Loucy (cell line): Measurements from ENCODE around the gene IER2.

Experiments used
- H2AFZ ChIP-seq: fragments of 200-600 bp; sonication (generic); 2 replicates; pipeline ENCODE4 v1.6.0; 2016; ENCODE audit warnings: antibody characterized with exemption, mild to moderate bottlenecking, low read length, moderate library complexity
- H3F3A ChIP-seq: fragments of 200-600 bp; 2 replicates; pipeline ENCODE4 v1.6.0; 2016; ENCODE audit warnings: antibody characterized with exemption, low read depth, mild to moderate bottlenecking
- H3K27me3 ChIP-seq: fragments of 200-600 bp; sonication (generic); 2 replicates; pipeline ENCODE4 v1.6.1; 2014; ENCODE audit warnings: low read length, mild to moderate bottlenecking; ENCODE audit not compliant: insufficient read depth, poor library complexity, severe bottlenecking
- H3K36me3 ChIP-seq: fragments of 200-600 bp; sonication (generic); 2 replicates; pipeline ENCODE4 v1.6.1; 2016; ENCODE audit warnings: low read length; ENCODE audit not compliant: insufficient read depth
- H3K4me1 ChIP-seq: fragments of 200-600 bp; sonication (generic); 2 replicates; pipeline ENCODE4 v1.5.1; 2014; ENCODE audit warnings: low read length, mild to moderate bottlenecking; ENCODE audit not compliant: insufficient read depth, poor library complexity, severe bottlenecking
- H3K4me2 ChIP-seq: fragments of 200-600 bp; sonication (generic); 2 replicates; pipeline ENCODE4 v1.6.0; 2014; ENCODE audit warnings: antibody characterized with exemption, low read length, low read depth, mild to moderate bottlenecking; ENCODE audit not compliant: poor library complexity, severe bottlenecking
- H3K4me3 ChIP-seq: fragments of 200-600 bp; sonication (generic); 2 replicates; pipeline ENCODE4 v1.5.1; 2014; ENCODE audit warnings: low read length, mild to moderate bottlenecking, mixed read lengths; ENCODE audit not compliant: poor library complexity, severe bottlenecking
- H3K79me2 ChIP-seq: fragments of 200-600 bp; sonication (generic); 2 replicates; pipeline ENCODE4 v1.6.1; 2014; ENCODE audit warnings: low read length; ENCODE audit not compliant: insufficient read depth
- H3K9ac ChIP-seq: fragments of 200-600 bp; sonication (generic); 2 replicates; pipeline ENCODE4 v1.6.0; 2014; ENCODE audit warnings: mild to moderate bottlenecking, low read depth, low read length, moderate library complexity; ENCODE audit not compliant: poor library complexity, severe bottlenecking
- H3K9me2 ChIP-seq: fragments of 200-600 bp; sonication (generic); replicated peaks from 2 replicates; pipeline ENCODE4 v1.6.1; 2016; ENCODE audit warnings: low read depth, low read length, mixed read lengths
- H3K9me3 ChIP-seq: fragments of 200-600 bp; sonication (generic); 2 replicates; pipeline ENCODE4 v1.6.1; 2014; ENCODE audit warnings: mild to moderate bottlenecking, antibody characterized with exemption, low read length, low read depth; ENCODE audit not compliant: insufficient read depth
- H4K20me1 ChIP-seq: fragments of 200-600 bp; sonication (generic); 2 replicates; pipeline ENCODE4 v1.6.0; 2014; ENCODE audit warnings: antibody characterized with exemption, low read length, mild to moderate bottlenecking; ENCODE audit not compliant: insufficient read depth, poor library complexity, severe bottlenecking
- CTCF ChIP-seq: fragments of 200-600 bp; sonication (generic); conservative IDR thresholded peaks from 2 replicates; pipeline ENCODE4 v1.5.1; 2014; ENCODE audit warnings: mild to moderate bottlenecking, antibody characterized with exemption, low read length
- EZH2phosphoT487 ChIP-seq: fragments of 200-600 bp; IDR thresholded peaks from 2 replicates; pipeline ENCODE4 v1.6.1; 2018; ENCODE audit warnings: antibody characterized with exemption, mild to moderate bottlenecking, moderate library complexity, borderline replicate concordance

IER2 gene

GRCh38 chr19:13118424-13119193 lies 31.6 kb upstream of the IER2 start:
- H3K79me2 ChIP-seq = peaks cover 80% of the 10 kb centered on the region
- H3K9me2 ChIP-seq = no peaks in the 10 kb centered on the region
- H4K20me1 ChIP-seq = peaks cover 57% of the 10 kb centered on the region
- H3K27me3 ChIP-seq = no peaks in the 10 kb centered on the region
- H3K4me2 ChIP-seq = peak overlapping the region; percentile 100
- peaks cover 51% of the 10 kb centered on the region for H3K4me1 ChIP-seq
- H3K9ac ChIP-seq = peak overlapping the region; percentile 98
- TF ChIP-seq CTCF (no peak), EZH2phosphoT487 (no peak)
- no peak overlapping the region for H2AFZ ChIP-seq
- H3K9me3 ChIP-seq = no peaks in the 10 kb centered on the region
- no peaks in the 10 kb centered on the region for H3F3A ChIP-seq
- H3K4me3 ChIP-seq = peak overlapping the region; percentile 99
- no peaks in the 10 kb centered on the region for H3K36me3 ChIP-seq

- Histone ChIP-seq H3K9me3 (no peaks in the 10 kb centered on the region), H3K9me2 (no peaks in the 10 kb centered on the region), H3K4me2 (peak overlapping the region; percentile 100), H3K36me3 (no peaks in the 10 kb centered on the region), H4K20me1 (peaks cover 65% of the 10 kb centered on the region), H3F3A (no peaks in the 10 kb centered on the region), H2AFZ (no peak overlapping the region), H3K4me1 (peaks cover 51% of the 10 kb centered on the region), H3K27me3 (no peaks in the 10 kb centered on the region), H3K4me3 (peak overlapping the region; percentile 99), H3K79me2 (peaks cover 90% of the 10 kb centered on the region), H3K9ac (peak overlapping the region; percentile 98)
- TF ChIP-seq CTCF (no peak), EZH2phosphoT487 (no peak)
These were observed 30.6 kb upstream of the IER2 start for GRCh38 chr19:13119627-13120026.

GRCh38 chr19:13120031-13120430 lies 30.2 kb upstream of the IER2 start:
- H3K36me3 ChIP-seq = no peaks in the 10 kb centered on the region
- peaks cover 65% of the 10 kb centered on the region for H4K20me1 ChIP-seq
- no peaks in the 10 kb centered on the region for H3K9me2 ChIP-seq
- peaks cover 51% of the 10 kb centered on the region for H3K4me1 ChIP-seq
- no peaks in the 10 kb centered on the region for H3F3A ChIP-seq
- peak overlapping the region; percentile 100 for H3K4me2 ChIP-seq
- no peaks in the 10 kb centered on the region for H3K9me3 ChIP-seq
- TF ChIP-seq EZH2phosphoT487 (no peak), CTCF (no peak)
- no peaks in the 10 kb centered on the region for H3K27me3 ChIP-seq
- H2AFZ ChIP-seq = no peak overlapping the region
- H3K79me2 ChIP-seq = peaks cover 90% of the 10 kb centered on the region
- peak overlapping the region; percentile 99 for H3K4me3 ChIP-seq
- peak overlapping the region; percentile 40 for H3K9ac ChIP-seq
